Muscle layer of colon (tissue), 2 donors: ENCODE results near the gene TRAPPC8.

ENCODE experiments used
- H3K27ac ChIP-seq: one replicate; pipeline ENCODE4 v1.7.0; 2013; ENCODE audit warnings: low read depth, mild to moderate bottlenecking, low read length, moderate library complexity
- H3K27me3 ChIP-seq, 2 donors: one replicate each; pipeline ENCODE4 v1.7.0; 2013; ENCODE audit warnings: low read length in 2 of 2, mild to moderate bottlenecking in 2 of 2; ENCODE audit not compliant: insufficient read depth in 2 of 2, control insufficient read depth in 1 of 2
- H3K36me3 ChIP-seq: one replicate; pipeline ENCODE4 v1.7.0; 2013; ENCODE audit warnings: mild to moderate bottlenecking, low read length; ENCODE audit not compliant: insufficient read depth
- H3K4me1 ChIP-seq: one replicate; pipeline ENCODE4 v1.7.0; 2013; ENCODE audit warnings: mild to moderate bottlenecking, low read length; ENCODE audit not compliant: insufficient read depth
- H3K4me3 ChIP-seq, 2 donors: one replicate each; pipeline ENCODE4 v1.7.0; 2013; ENCODE audit warnings: low read length in 2 of 2, low read depth in 1 of 2, mild to moderate bottlenecking in 1 of 2, moderate library complexity in 1 of 2
- H3K9ac ChIP-seq: one replicate; pipeline ENCODE4 v1.7.0; 2013; ENCODE audit warnings: low read length
- H3K9me3 ChIP-seq: one replicate; pipeline ENCODE4 v1.7.0; 2013; ENCODE audit warnings: mild to moderate bottlenecking, low read length
- donor health status: abdominal sarcoma.
- donor health status: Adenocarcinoma of cecum.

TRAPPC8 gene

GRCh38 chr18:31891566-31891965, 51.4 kb downstream of the TRAPPC8 start:
- peaks cover 12% of the 10 kb centered on the region for H3K36me3 ChIP-seq

GRCh38 chr18:31884020-31884419, 58.9 kb downstream of the TRAPPC8 start:
- H3K9me3 ChIP-seq, result no peaks in the 10 kb centered on the region
- H3K36me3 ChIP-seq, result peaks cover 21% of the 10 kb centered on the region
- no peak overlapping the region for H3K4me3 ChIP-seq
- no peaks in the 10 kb centered on the region for H3K4me1 ChIP-seq
- H3K27me3 ChIP-seq, result no peaks in the 10 kb centered on the region
- no peak overlapping the region for H3K27ac ChIP-seq
- no peak overlapping the region for H3K9ac ChIP-seq

More at GRCh38 chr18:31891566-31891965, 51.4 kb downstream of the TRAPPC8 start:
- Histone ChIP-seq H3K27ac (no peak overlapping the region), H3K9ac (no peak overlapping the region), H3K27me3 (no peaks in the 10 kb centered on the region), H3K4me1 (no peaks in the 10 kb centered on the region), H3K4me3 (no peak overlapping the region), H3K9me3 (no peaks in the 10 kb centered on the region)

GRCh38 chr18:31880186-31880898, 62.6 kb downstream of the TRAPPC8 start:
- Histone ChIP-seq H3K9ac (no peak overlapping the region), H3K36me3 (peaks cover 19% of the 10 kb centered on the region), H3K4me3 (no peak overlapping the region), H3K4me1 (no peaks in the 10 kb centered on the region), H3K9me3 (no peaks in the 10 kb centered on the region), H3K27me3 (no peaks in the 10 kb centered on the region), H3K27ac (no peak overlapping the region)

GRCh38 chr18:31878358-31878757, 64.6 kb downstream of the TRAPPC8 start:
- Histone ChIP-seq H3K27ac (no peak overlapping the region), H3K9ac (no peak overlapping the region), H3K4me3 (no peak overlapping the region), H3K27me3 (no peaks in the 10 kb centered on the region), H3K9me3 (no peaks in the 10 kb centered on the region), H3K4me1 (no peaks in the 10 kb centered on the region), H3K36me3 (peaks cover 29% of the 10 kb centered on the region)

- no peak overlapping the region for H3K9ac ChIP-seq
Measured at GRCh38 chr18:31877900-31878299, 65.0 kb downstream of the TRAPPC8 start.

GRCh38 chr18:31876707-31877106, 66.2 kb downstream of the TRAPPC8 start:
- peaks cover 22% of the 10 kb centered on the region for H3K36me3 ChIP-seq

More at GRCh38 chr18:31877900-31878299, 65.0 kb downstream of the TRAPPC8 start:
- Histone ChIP-seq H3K27me3 (no peaks in the 10 kb centered on the region), H3K9me3 (no peaks in the 10 kb centered on the region), H3K4me3 (no peak overlapping the region), H3K4me1 (no peaks in the 10 kb centered on the region), H3K36me3 (peaks cover 28% of the 10 kb centered on the region), H3K27ac (no peak overlapping the region)

GRCh38 chr18:31875301-31875700, 67.6 kb downstream of the TRAPPC8 start:
- H3K4me1 ChIP-seq, result no peaks in the 10 kb centered on the region
- peaks cover 27% of the 10 kb centered on the region for H3K36me3 ChIP-seq
- no peak overlapping the region for H3K9ac ChIP-seq
- H3K27ac ChIP-seq, result no peak overlapping the region
- H3K4me3 ChIP-seq, result no peak overlapping the region
- no peaks in the 10 kb centered on the region for H3K27me3 ChIP-seq
- no peaks in the 10 kb centered on the region for H3K9me3 ChIP-seq

More at GRCh38 chr18:31876707-31877106, 66.2 kb downstream of the TRAPPC8 start:
- no peaks in the 10 kb centered on the region for H3K27me3 ChIP-seq
- no peak overlapping the region for H3K27ac ChIP-seq
- no peaks in the 10 kb centered on the region for H3K9me3 ChIP-seq
- no peak overlapping the region for H3K4me3 ChIP-seq
- H3K4me1 ChIP-seq, result no peaks in the 10 kb centered on the region
- no peak overlapping the region for H3K9ac ChIP-seq

- Histone ChIP-seq H3K9me3 (no peaks in the 10 kb centered on the region), H3K27me3 (no peaks in the 10 kb centered on the region), H3K27ac (no peak overlapping the region), H3K9ac (no peak overlapping the region), H3K36me3 (peaks cover 16% of the 10 kb centered on the region), H3K4me1 (no peaks in the 10 kb centered on the region), H3K4me3 (no peak overlapping the region)
Measured at GRCh38 chr18:31863103-31863502, 79.8 kb downstream of the TRAPPC8 start.

GRCh38 chr18:31860488-31860887, 82.4 kb downstream of the TRAPPC8 start:
- H3K27ac ChIP-seq, result no peak overlapping the region
- no peak overlapping the region for H3K4me3 ChIP-seq
- no peaks in the 10 kb centered on the region for H3K4me1 ChIP-seq
- no peaks in the 10 kb centered on the region for H3K27me3 ChIP-seq
- peaks cover 21% of the 10 kb centered on the region for H3K36me3 ChIP-seq
- H3K9me3 ChIP-seq, result no peaks in the 10 kb centered on the region
- H3K9ac ChIP-seq, result no peak overlapping the region

- no peak overlapping the region for H3K9ac ChIP-seq
- H3K27ac ChIP-seq, result no peak overlapping the region
- H3K9me3 ChIP-seq, result no peaks in the 10 kb centered on the region
- peaks cover 34% of the 10 kb centered on the region for H3K36me3 ChIP-seq
- H3K27me3 ChIP-seq, result no peaks in the 10 kb centered on the region
- H3K4me3 ChIP-seq, result no peak overlapping the region
- no peaks in the 10 kb centered on the region for H3K4me1 ChIP-seq
Measured at GRCh38 chr18:31857526-31858106, 85.3 kb downstream of the TRAPPC8 start.

GRCh38 chr18:31850844-31851243, 92.1 kb downstream of the TRAPPC8 start:
- no peaks in the 10 kb centered on the region for H3K27me3 ChIP-seq
- no peak overlapping the region for H3K9ac ChIP-seq
- no peaks in the 10 kb centered on the region for H3K4me1 ChIP-seq
- no peaks in the 10 kb centered on the region for H3K9me3 ChIP-seq
- peaks cover 26% of the 10 kb centered on the region for H3K36me3 ChIP-seq
- no peak overlapping the region for H3K4me3 ChIP-seq
- H3K27ac ChIP-seq, result no peak overlapping the region

GRCh38 chr18:31840499-31840898, 102.4 kb downstream of the TRAPPC8 start:
- no peak overlapping the region for H3K27ac ChIP-seq
- no peak overlapping the region for H3K4me3 ChIP-seq
- H3K4me1 ChIP-seq, result no peaks in the 10 kb centered on the region
- no peaks in the 10 kb centered on the region for H3K9me3 ChIP-seq
- no peaks in the 10 kb centered on the region for H3K27me3 ChIP-seq
- peaks cover 41% of the 10 kb centered on the region for H3K36me3 ChIP-seq
- H3K9ac ChIP-seq, result no peak overlapping the region
